PFSK-1 (cell line): ENCODE measurements around the gene UBE2V1.

Experiments used
- FOXP2 ChIP-seq: optimal IDR thresholded peaks from 2 replicates; pipeline ENCODE3; 2011; ENCODE audit warnings: borderline replicate concordance, control low read depth, inconsistent platforms; ENCODE audit not compliant: insufficient read depth; ENCODE audit errors: extremely low read length, extremely low read depth
- POLR2AphosphoS5 ChIP-seq: IDR thresholded peaks from 2 replicates; pipeline ENCODE4 v1.6.1; 2012; ENCODE audit warnings: low read depth, mild to moderate bottlenecking, control low read depth, low read length, moderate library complexity
- REST ChIP-seq, 2 experiments: IDR thresholded peaks; 2 replicates each; pipeline versions ENCODE4 v1.6.1 to v1.8.0; 2011 to 2012; ENCODE audit warnings: low read depth in 2 of 2, low read length in 2 of 2, control low read depth in 1 of 2, inconsistent platforms in 1 of 2, mild to moderate bottlenecking in 1 of 2, moderate library complexity in 1 of 2; ENCODE audit not compliant: insufficient read depth in 1 of 2
- SIN3A ChIP-seq: IDR thresholded peaks from 2 replicates; pipeline ENCODE4 v1.6.1; 2012; ENCODE audit warnings: mild to moderate bottlenecking, low read length, moderate library complexity, borderline replicate concordance; ENCODE audit not compliant: insufficient read depth
- TAF1 ChIP-seq: IDR thresholded peaks from 2 replicates; pipeline ENCODE4 v1.6.1; 2012; ENCODE audit warnings: low read length, control low read depth, borderline replicate concordance; ENCODE audit not compliant: insufficient read depth

The UBE2V1 gene

GRCh38 chr20:50124496-50124895 is 11.5 kb upstream of the UBE2V1 start:
- TF ChIP-seq REST (IDR thresholded peaks at IDR 0.05; ENCODE audit: insufficient read depth in 1 of 2, low read depth in 2 of 2, low read length in 2 of 2) (no peak), TAF1 (no peak), SIN3A (no peak), FOXP2 (no peak), POLR2AphosphoS5 (no peak)

GRCh38 chr20:50123418-50123817 is 10.5 kb upstream of the UBE2V1 start:
- TF ChIP-seq TAF1 (no peak), FOXP2 (no peak), POLR2AphosphoS5 (no peak), SIN3A (no peak), REST (IDR thresholded peaks at IDR 0.05; ENCODE audit: insufficient read depth in 1 of 2, low read depth in 2 of 2, low read length in 2 of 2) (no peak)

- TF ChIP-seq POLR2AphosphoS5 (no peak), REST (IDR thresholded peaks at IDR 0.05; ENCODE audit: insufficient read depth in 1 of 2, low read depth in 2 of 2, low read length in 2 of 2) (no peak), SIN3A (no peak), FOXP2 (no peak), TAF1 (no peak)
Observed at GRCh38 chr20:50122763-50123162, 9.8 kb upstream of the UBE2V1 start.

- TF ChIP-seq REST (IDR thresholded peaks at IDR 0.05; ENCODE audit: insufficient read depth in 1 of 2, low read depth in 2 of 2, low read length in 2 of 2) (no peak), SIN3A (no peak), TAF1 (no peak), FOXP2 (no peak), POLR2AphosphoS5 (no peak)
Observed at GRCh38 chr20:50121858-50122271, 8.9 kb upstream of the UBE2V1 start.
